ENCODE measurements around the gene EEFSEC.

- TF ChIP-seq POLR2AphosphoS5 (IDR thresholded peaks at IDR 0.05; ENCODE audit: low read depth, low read length) (no peak), CTCF (IDR thresholded peaks at IDR 0.05) (no peak)
Observed at GRCh38 chr3:128395046-128395445, 241.8 kb downstream of the EEFSEC start.

All from Panc1 (cell line).